OCI-LY7 (cell line): Measurements from ENCODE around the gene TMPRSS7.

ENCODE experiments used
- EZH2phosphoT487 ChIP-seq: fragments of 200-600 bp; sonication (generic); IDR thresholded peaks from 2 replicates; pipeline ENCODE4 v1.6.1; 2018; ENCODE audit warnings: low read depth, borderline replicate concordance, mild to moderate bottlenecking, mixed run types, antibody characterized with exemption, low read length, moderate library complexity, mixed read lengths
- TF ChIP-seq, protein P1 (sequence below): fragments of 200-600 bp; sonication (generic); conservative IDR thresholded peaks from 2 replicates; pipeline ENCODE4 v1.5.1; 2014; ENCODE audit warnings: mild to moderate bottlenecking, antibody characterized with exemption, low read length, moderate library complexity, mixed read lengths

DNA sequence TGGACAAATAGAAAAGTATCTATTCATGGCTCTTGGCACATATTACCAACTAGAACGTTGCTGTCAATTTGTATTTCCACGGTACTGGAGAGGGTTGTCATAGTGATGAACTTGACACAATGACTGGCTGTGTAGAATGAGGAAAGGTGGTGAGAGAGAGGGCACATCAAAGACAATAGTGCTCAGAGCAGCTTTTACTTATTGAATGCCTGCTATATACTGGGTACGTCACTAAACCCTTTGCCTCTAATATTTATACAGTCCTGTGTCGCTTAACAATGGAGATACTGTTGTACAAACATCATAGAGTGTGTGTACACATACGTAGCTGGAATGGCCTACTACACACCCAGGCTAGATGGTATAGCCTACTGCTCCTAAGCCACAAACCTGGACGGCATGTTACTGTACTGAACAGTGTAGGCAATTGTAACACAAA is 8.3 kb downstream of the TMPRSS7 start:
- no peak for TF ChIP-seq EZH2phosphoT487
- TF ChIP-seq, protein P1, sequence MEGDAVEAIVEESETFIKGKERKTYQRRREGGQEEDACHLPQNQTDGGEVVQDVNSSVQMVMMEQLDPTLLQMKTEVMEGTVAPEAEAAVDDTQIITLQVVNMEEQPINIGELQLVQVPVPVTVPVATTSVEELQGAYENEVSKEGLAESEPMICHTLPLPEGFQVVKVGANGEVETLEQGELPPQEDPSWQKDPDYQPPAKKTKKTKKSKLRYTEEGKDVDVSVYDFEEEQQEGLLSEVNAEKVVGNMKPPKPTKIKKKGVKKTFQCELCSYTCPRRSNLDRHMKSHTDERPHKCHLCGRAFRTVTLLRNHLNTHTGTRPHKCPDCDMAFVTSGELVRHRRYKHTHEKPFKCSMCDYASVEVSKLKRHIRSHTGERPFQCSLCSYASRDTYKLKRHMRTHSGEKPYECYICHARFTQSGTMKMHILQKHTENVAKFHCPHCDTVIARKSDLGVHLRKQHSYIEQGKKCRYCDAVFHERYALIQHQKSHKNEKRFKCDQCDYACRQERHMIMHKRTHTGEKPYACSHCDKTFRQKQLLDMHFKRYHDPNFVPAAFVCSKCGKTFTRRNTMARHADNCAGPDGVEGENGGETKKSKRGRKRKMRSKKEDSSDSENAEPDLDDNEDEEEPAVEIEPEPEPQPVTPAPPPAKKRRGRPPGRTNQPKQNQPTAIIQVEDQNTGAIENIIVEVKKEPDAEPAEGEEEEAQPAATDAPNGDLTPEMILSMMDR = no peak
